B cell (primary cell): ENCODE measurements around the gene ATP8A2. TPM values are rescaled to one million over a fixed set of nuclear protein-coding genes. Genes with fewer than 3 reads are reported as not detected.

Experiments used
- ATAC-seq: fragments of 200-7000 bp; cut with Tn5 transposase; one replicate; pipeline ENCODE4 v1.10.0; 2021; ENCODE audit warnings: low read depth, mild to moderate bottlenecking, moderate number of reproducible peaks, moderate library complexity
- CTCF ChIA-PET: fragments of 350-600 bp; sonication (Branson Sonifier 250); formaldehyde crosslinking; loops from one replicate; lab custom pipeline; 2021; ENCODE audit warnings: antibody characterized with exemption, inconsistent platforms; lab: Charles Lee
- POLR2A ChIA-PET: fragments of 350-600 bp; sonication (Branson Sonifier 250); formaldehyde crosslinking; loops from one replicate; lab custom pipeline; 2021; ENCODE audit warnings: antibody characterized with exemption; lab: Charles Lee
- DNase-seq: peaks from one replicate; pipeline ENCODE4 v3.0.0; 2013
- H2AFZ ChIP-seq: 2 replicates; pipeline ENCODE4 v1.6.1; 2012; ENCODE audit warnings: mild to moderate bottlenecking, low read depth, low read length; ENCODE audit not compliant: insufficient read depth, poor library complexity, severe bottlenecking
- H3K27ac ChIP-seq, 2 donors: 1 replicate in 1 of 2; 2 replicates in 1 of 2; pipeline ENCODE4 v1.5.1; 2012 to 2013; ENCODE audit warnings: low read length in 2 of 2, mild to moderate bottlenecking in 2 of 2, moderate library complexity in 1 of 2
- H3K27me3 ChIP-seq, 4 experiments: fragments of 200-600 bp in 1 of 4; sonication (generic) in 1 of 4; replicated peaks in 1 of 4; 1 replicate in 2 of 4; 2 replicates in 2 of 4; pipeline versions ENCODE4 v1.6.1 to v1.7.0; 2013 to 2016; ENCODE audit warnings: low read length in 3 of 4, mild to moderate bottlenecking in 2 of 4, mixed read lengths in 1 of 4, moderate library complexity in 1 of 4; ENCODE audit not compliant: insufficient read depth in 4 of 4, control insufficient read depth in 3 of 4; ENCODE audit errors: control extremely low read depth in 1 of 4
- H3K36me3 ChIP-seq, 2 experiments: replicated peaks in 1 of 2; 1 replicate in 1 of 2; 2 replicates in 1 of 2; pipeline versions ENCODE4 v1.6.1 to v1.7.1; 2013; ENCODE audit warnings: low read length in 1 of 2; ENCODE audit not compliant: insufficient read depth in 2 of 2, control insufficient read depth in 1 of 2; ENCODE audit errors: control extremely low read depth in 1 of 2, extremely low read depth in 1 of 2
- H3K4me1 ChIP-seq, 2 donors: fragments of 200-600 bp in 1 of 2; sonication (generic) in 1 of 2; 1 replicate in 1 of 2; 2 replicates in 1 of 2; pipeline versions ENCODE4 v1.5.1 to v1.6.1; 2013 to 2017; ENCODE audit warnings: low read length in 2 of 2; ENCODE audit not compliant: control insufficient read depth in 2 of 2, insufficient read depth in 2 of 2
- H3K4me2 ChIP-seq: replicated peaks from 2 replicates; pipeline ENCODE3; 2012; ENCODE audit warnings: mild to moderate bottlenecking, low read depth, low read length; ENCODE audit not compliant: poor library complexity, severe bottlenecking
- H3K4me3 ChIP-seq, 5 experiments: fragments of 200-600 bp in 1 of 5; sonication (generic) in 1 of 5; 1 replicate in 3 of 5; 2 replicates in 2 of 5; pipeline versions ENCODE4 v1.5.1 to v1.7.0; 2011 to 2016; ENCODE audit warnings: low read length in 4 of 5, mild to moderate bottlenecking in 4 of 5, low read depth in 2 of 5, control low read depth in 1 of 5, moderate library complexity in 1 of 5; ENCODE audit not compliant: insufficient read depth in 1 of 5; ENCODE audit errors: control extremely low read depth in 1 of 5, extremely low read depth in 1 of 5
- H3K79me2 ChIP-seq: fragments of 200-600 bp; sonication (generic); one replicate; pipeline ENCODE4 v1.6.0; 2016; ENCODE audit warnings: low read length; ENCODE audit not compliant: control insufficient read depth, insufficient read depth
- H3K9ac ChIP-seq: fragments of 200-600 bp; sonication (generic); 2 replicates; pipeline ENCODE4 v1.6.1; 2017; ENCODE audit warnings: mild to moderate bottlenecking, low read length, moderate library complexity
- H3K9me3 ChIP-seq, 3 donors: one replicate each; pipeline versions ENCODE4 v1.6.1 to v1.7.1; 2013; ENCODE audit warnings: low read length in 2 of 3; ENCODE audit not compliant: control insufficient read depth in 2 of 3, insufficient read depth in 1 of 3; ENCODE audit errors: control extremely low read depth in 1 of 3
- H4K20me1 ChIP-seq: 2 replicates; pipeline ENCODE4 v1.6.0; 2012; ENCODE audit warnings: mild to moderate bottlenecking, low read length; ENCODE audit not compliant: insufficient read depth, control insufficient read depth, poor library complexity, severe bottlenecking
- H3K27ac Mint-ChIP-seq: one replicate; pipeline ENCODE4 v1.8.0; 2021; ENCODE audit warnings: mixed read lengths
- H3K27me3 Mint-ChIP-seq: one replicate; pipeline ENCODE4 v1.8.0; 2021; ENCODE audit warnings: mixed read lengths
- H3K4me1 Mint-ChIP-seq: one replicate; pipeline ENCODE4 v1.8.0; 2021; ENCODE audit warnings: mixed read lengths
- H3K4me3 Mint-ChIP-seq: one replicate; pipeline ENCODE4 v1.8.0; 2021; ENCODE audit warnings: mixed read lengths
- H3K9me3 Mint-ChIP-seq: one replicate; pipeline ENCODE4 v1.8.0; 2022; ENCODE audit warnings: mixed read lengths; ENCODE audit not compliant: insufficient read depth
- EZH2 ChIP-seq: IDR thresholded peaks from 2 replicates; pipeline ENCODE4 v1.6.1; 2012; ENCODE audit warnings: borderline replicate concordance, low read depth, mild to moderate bottlenecking, moderate library complexity, low read length; ENCODE audit not compliant: insufficient read depth, poor library complexity, severe bottlenecking
- WGBS: methylation state at CpG from one replicate; pipeline ENCODE4 v1.1.5; 2013; ENCODE audit warnings: missing lambda C conversion rate; ENCODE audit not compliant: insufficient coverage; 5-methylcytosine and 5-hydroxymethylcytosine counted together
- intact Hi-C: fragments of 100-400 bp; cut with micrococcal nuclease; formaldehyde crosslinking; loops from one replicate; pipeline ENCODE4 v1.10.0; 2022
- polyA plus RNA-seq: library from polyadenylated mRNA; depleted of rRNA; stranded (reverse); fragments of >200 nt; gene quantifications from 2 replicates; pipeline ENCODE4 v1.2.3, GENCODE V29; 2012
- total RNA-seq, 2 donors: library from RNA; stranded (reverse); fragments of 120-200 nt in 1 of 2; gene quantifications; 1 replicate in 1 of 2; 2 replicates in 1 of 2; pipeline versions ENCODE4 v1.2.3 to v1.2.4, GENCODE V29; 2013 to 2022
- TF ChIP-seq, protein P1 (sequence below): fragments of 200-600 bp; IDR thresholded peaks from one replicate; pipeline ENCODE4 v1.8.0; 2022; ENCODE audit warnings: antibody characterized with exemption, mild to moderate bottlenecking

Gene ATP8A2
- total and polyA plus RNA-seq, 2 donors (not counting 1 experiment from before 2014, with no cell fraction given) = not detected

DNA sequence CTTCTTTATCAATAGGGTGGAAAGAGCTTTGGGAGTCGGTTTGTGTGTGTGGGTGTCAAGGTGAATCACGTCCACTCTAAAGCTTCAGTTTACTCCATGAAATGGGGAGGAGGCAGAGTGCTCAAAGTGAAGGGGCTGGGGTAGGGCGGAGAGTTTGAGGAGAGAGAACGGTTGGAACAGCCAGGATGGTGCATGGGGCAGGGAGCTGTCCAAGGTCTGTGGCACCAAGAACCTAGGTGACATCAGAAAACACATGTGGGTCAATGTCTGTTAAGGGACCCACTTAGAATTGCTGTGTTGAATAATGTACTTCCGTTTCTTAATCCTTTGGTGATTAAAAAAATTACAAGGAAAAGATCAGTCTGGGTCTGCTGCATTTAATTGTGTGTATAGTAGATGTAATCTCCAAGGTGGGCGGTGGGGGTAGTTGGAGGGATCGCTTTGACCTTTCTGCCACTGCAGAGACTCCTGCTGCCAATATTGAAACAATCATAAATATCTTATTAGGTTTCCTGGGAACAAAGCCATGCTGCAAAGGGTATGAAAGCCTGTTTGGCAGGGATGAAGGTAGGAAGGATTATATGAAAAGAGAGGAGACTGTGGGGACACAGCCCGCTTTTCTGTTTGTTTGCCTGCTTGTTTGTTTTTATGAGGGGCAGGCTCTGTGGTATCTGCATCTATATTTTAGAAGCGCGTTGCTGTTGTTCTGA lies 122.3 kb downstream of the ATP8A2 start:
- H3K4me1 Mint-ChIP-seq = no peaks in the 10 kb centered on the region

More for the DNA sequence above, 122.3 kb downstream of the ATP8A2 start:
- Histone ChIP-seq H3K4me3 (no peak overlapping the region), H3K9me3 (no peaks in the 10 kb centered on the region), H3K36me3 (no peaks in the 10 kb centered on the region), H2AFZ (no peak overlapping the region), H3K79me2 (no peaks in the 10 kb centered on the region), H3K27me3 (peaks cover 0 to 4% (median 0%) of the 10 kb centered on the region in 4 experiments), H3K4me2 (no peak overlapping the region), H4K20me1 (no peaks in the 10 kb centered on the region), H3K9ac (no peak overlapping the region), H3K4me1 (no peaks in the 10 kb centered on the region), H3K27ac (no peak overlapping the region)
- DNase-seq (no peak), ATAC-seq (no peak)
- no peak for TF ChIP-seq EZH2
- TF ChIP-seq, protein P1, sequence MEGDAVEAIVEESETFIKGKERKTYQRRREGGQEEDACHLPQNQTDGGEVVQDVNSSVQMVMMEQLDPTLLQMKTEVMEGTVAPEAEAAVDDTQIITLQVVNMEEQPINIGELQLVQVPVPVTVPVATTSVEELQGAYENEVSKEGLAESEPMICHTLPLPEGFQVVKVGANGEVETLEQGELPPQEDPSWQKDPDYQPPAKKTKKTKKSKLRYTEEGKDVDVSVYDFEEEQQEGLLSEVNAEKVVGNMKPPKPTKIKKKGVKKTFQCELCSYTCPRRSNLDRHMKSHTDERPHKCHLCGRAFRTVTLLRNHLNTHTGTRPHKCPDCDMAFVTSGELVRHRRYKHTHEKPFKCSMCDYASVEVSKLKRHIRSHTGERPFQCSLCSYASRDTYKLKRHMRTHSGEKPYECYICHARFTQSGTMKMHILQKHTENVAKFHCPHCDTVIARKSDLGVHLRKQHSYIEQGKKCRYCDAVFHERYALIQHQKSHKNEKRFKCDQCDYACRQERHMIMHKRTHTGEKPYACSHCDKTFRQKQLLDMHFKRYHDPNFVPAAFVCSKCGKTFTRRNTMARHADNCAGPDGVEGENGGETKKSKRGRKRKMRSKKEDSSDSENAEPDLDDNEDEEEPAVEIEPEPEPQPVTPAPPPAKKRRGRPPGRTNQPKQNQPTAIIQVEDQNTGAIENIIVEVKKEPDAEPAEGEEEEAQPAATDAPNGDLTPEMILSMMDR = no peak
- Mint-ChIP-seq H3K27ac (no peak overlapping the region), H3K9me3 (no peaks in the 10 kb centered on the region), H3K4me3 (no peak overlapping the region), H3K27me3 (peaks cover 20% of the 10 kb centered on the region)
- ChIA-PET POLR2A (no interaction called here), CTCF (no interaction called here)
- 65% methylated on average over 6 of the region's 10 CpGs for WGBS
- intact Hi-C loops = no loop called here
